ENCODE measurements around the gene FLT3. TPM values are rescaled to one million over a fixed set of nuclear protein-coding genes. Genes with fewer than 3 reads are reported as not detected.
A peak's percentile ranks its signal among the peaks of the same experiment; 100 is the strongest.

Gene FLT3
- total RNA-seq, 3 donors from 2014 or later (not counting 1 experiment from before 2014, with no cell fraction given): 0.39 to 1.8 (median 1.1) TPM

DNA sequence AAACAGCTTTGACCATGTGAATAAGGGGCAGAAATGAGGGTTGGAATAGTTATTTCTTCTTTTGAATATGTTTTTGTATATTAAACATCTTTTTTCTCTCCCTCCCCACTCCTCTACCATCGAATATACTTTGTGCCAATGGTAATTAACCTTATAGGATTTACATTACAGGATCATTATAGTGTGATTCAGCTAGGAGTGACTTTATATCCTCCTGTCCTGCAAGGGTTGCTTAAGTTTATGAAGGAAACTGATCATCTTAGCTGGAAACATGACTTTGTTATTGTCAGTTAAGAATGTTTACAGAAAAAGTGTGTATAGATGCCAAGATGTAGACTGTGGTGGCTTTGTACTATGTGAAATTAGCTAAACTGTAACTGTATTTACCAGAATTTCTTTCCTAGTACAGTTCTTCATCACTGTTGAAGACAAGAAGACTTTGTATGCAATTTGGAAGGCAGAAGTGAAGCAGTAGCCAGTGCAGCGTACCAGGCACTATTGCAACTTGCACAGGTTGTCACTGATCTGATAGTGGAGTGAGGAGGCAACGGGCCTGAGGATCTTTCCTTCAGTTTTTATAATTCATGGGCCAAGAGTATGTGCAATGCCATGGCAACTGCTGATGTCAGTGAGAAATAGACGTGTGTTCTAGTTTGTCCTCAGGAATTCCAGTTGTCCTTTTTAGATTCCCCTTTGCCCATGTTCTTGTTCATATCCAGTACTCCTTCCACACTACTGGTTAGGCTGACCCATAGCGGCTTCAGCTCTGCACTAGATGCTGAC lies 29.7 kb upstream of the FLT3 start:
- H3K9me3 ChIP-seq (ENCODE audit: control insufficient read depth, insufficient read depth, low read length): no peaks in the 10 kb centered on the region
- no peak overlapping the region for H3K4me3 ChIP-seq (ENCODE audit: low read length)
- no peak for ATAC-seq
- Mint-ChIP-seq H3K27me3 (ENCODE audit: low read depth in 2 of 2) (peaks cover 0 to 3% of the 10 kb centered on the region in 2 donors), H3K36me3 (no peaks in the 10 kb centered on the region), H3K27ac (no peak overlapping the region), H3K9me3 (no peaks in the 10 kb centered on the region), H3K4me1 (no peaks in the 10 kb centered on the region), H3K4me3 (no peak overlapping the region)
- intact Hi-C loops (cut with micrococcal nuclease): no loop called here
- TF ChIP-seq CTCF (IDR thresholded peaks at IDR 0.05): no peak
- H3K27ac ChIP-seq (ENCODE audit: low read length): no peak overlapping the region
- DNase-seq: no peak
- H3K4me1 ChIP-seq (ENCODE audit: control insufficient read depth, insufficient read depth, low read length): no peaks in the 10 kb centered on the region
- H3K36me3 ChIP-seq (ENCODE audit: control insufficient read depth, insufficient read depth, low read length): no peaks in the 10 kb centered on the region
- H3K27me3 ChIP-seq (ENCODE audit: control insufficient read depth, insufficient read depth, low read length): no peaks in the 10 kb centered on the region
- 84% methylated on average over 4 of the region's 5 CpGs for WGBS (ENCODE audit: insufficient coverage)

GRCh38 chr13:28128926-28129325 lies 28.6 kb upstream of the FLT3 start:
- DNase-seq (no peak), ATAC-seq (no peak)
- Mint-ChIP-seq H3K9me3 (no peaks in the 10 kb centered on the region), H3K4me3 (no peak overlapping the region), H3K27ac (no peak overlapping the region), H3K27me3 (ENCODE audit: low read depth in 2 of 2) (peaks cover 0 to 3% of the 10 kb centered on the region in 2 donors), H3K4me1 (no peaks in the 10 kb centered on the region), H3K36me3 (no peaks in the 10 kb centered on the region)
- Histone ChIP-seq H3K9me3 (ENCODE audit: control insufficient read depth, insufficient read depth, low read length) (no peaks in the 10 kb centered on the region), H3K27me3 (ENCODE audit: control insufficient read depth, insufficient read depth, low read length) (no peaks in the 10 kb centered on the region), H3K36me3 (ENCODE audit: control insufficient read depth, insufficient read depth, low read length) (no peaks in the 10 kb centered on the region), H3K27ac (ENCODE audit: low read length) (no peak overlapping the region), H3K4me1 (ENCODE audit: control insufficient read depth, insufficient read depth, low read length) (no peaks in the 10 kb centered on the region), H3K4me3 (ENCODE audit: low read length) (no peak overlapping the region)
- intact Hi-C loops (cut with micrococcal nuclease): no loop called here
- TF ChIP-seq CTCF (IDR thresholded peaks at IDR 0.05): no peak

- intact Hi-C loops (cut with micrococcal nuclease): no loop called here
- no peak for TF ChIP-seq CTCF (IDR thresholded peaks at IDR 0.05)
- Histone ChIP-seq H3K27me3 (ENCODE audit: control insufficient read depth, insufficient read depth, low read length) (no peaks in the 10 kb centered on the region), H3K9me3 (ENCODE audit: control insufficient read depth, insufficient read depth, low read length) (no peaks in the 10 kb centered on the region), H3K4me1 (ENCODE audit: control insufficient read depth, insufficient read depth, low read length) (no peaks in the 10 kb centered on the region), H3K36me3 (ENCODE audit: control insufficient read depth, insufficient read depth, low read length) (no peaks in the 10 kb centered on the region), H3K27ac (ENCODE audit: low read length) (no peak overlapping the region), H3K4me3 (ENCODE audit: low read length) (no peak overlapping the region)
- Mint-ChIP-seq H3K9me3 (no peaks in the 10 kb centered on the region), H3K4me3 (no peak overlapping the region), H3K27me3 (ENCODE audit: low read depth in 2 of 2) (peaks cover 0 to 3% of the 10 kb centered on the region in 2 donors), H3K27ac (no peak overlapping the region), H3K36me3 (no peaks in the 10 kb centered on the region), H3K4me1 (no peaks in the 10 kb centered on the region)
- ATAC-seq (peak in 1 of 3 donors; percentile 21), DNase-seq (no peak)
Measured at GRCh38 chr13:28128030-28128429, 27.7 kb upstream of the FLT3 start.

GRCh38 chr13:28121224-28121623 lies 20.8 kb upstream of the FLT3 start:
- no peak overlapping the region for H3K27ac ChIP-seq (ENCODE audit: low read length)
- no peaks in the 10 kb centered on the region for H3K36me3 ChIP-seq (ENCODE audit: control insufficient read depth, insufficient read depth, low read length)
- DNase-seq (no peak), ATAC-seq (no peak)
- Mint-ChIP-seq H3K27me3 (ENCODE audit: low read depth in 2 of 2) (peaks cover 0 to 4% of the 10 kb centered on the region in 2 donors), H3K4me3 (no peak overlapping the region), H3K27ac (no peak overlapping the region), H3K36me3 (no peaks in the 10 kb centered on the region), H3K9me3 (no peaks in the 10 kb centered on the region), H3K4me1 (no peaks in the 10 kb centered on the region)
- H3K4me3 ChIP-seq (ENCODE audit: low read length): no peak overlapping the region
- H3K9me3 ChIP-seq (ENCODE audit: control insufficient read depth, insufficient read depth, low read length): no peaks in the 10 kb centered on the region
- H3K4me1 ChIP-seq (ENCODE audit: control insufficient read depth, insufficient read depth, low read length): peaks cover 3% of the 10 kb centered on the region
- H3K27me3 ChIP-seq (ENCODE audit: control insufficient read depth, insufficient read depth, low read length): no peaks in the 10 kb centered on the region
- TF ChIP-seq CTCF (IDR thresholded peaks at IDR 0.05): no peak
- over 99% methylated on average over 8 of the region's 8 CpGs for WGBS (ENCODE audit: insufficient coverage)
- intact Hi-C loops (cut with micrococcal nuclease): no loop called here
